Hepatocyte (in vitro differentiated cells): ENCODE results near the gene NEK10.

Source experiments
- EZH2 ChIP-seq: fragments of 200-600 bp; sonication (generic); IDR thresholded peaks from 2 replicates; pipeline ENCODE4 v1.6.1; 2016; ENCODE audit warnings: antibody characterized with exemption, mild to moderate bottlenecking, borderline replicate concordance
- EZH2phosphoT487 ChIP-seq: fragments of 200-600 bp; sonication (generic); IDR thresholded peaks from one replicate; pipeline ENCODE4 v1.6.1; 2018; ENCODE audit warnings: antibody characterized with exemption, mild to moderate bottlenecking, low read depth, moderate library complexity; ENCODE audit not compliant: unreplicated experiment, severe bottlenecking
- TF ChIP-seq, protein P1 (sequence below): fragments of 200-600 bp; sonication (generic); IDR thresholded peaks from 2 replicates; pipeline ENCODE4 v1.5.1; 2016; ENCODE audit warnings: antibody characterized with exemption, mild to moderate bottlenecking; ENCODE audit not compliant: poor library complexity

DNA sequence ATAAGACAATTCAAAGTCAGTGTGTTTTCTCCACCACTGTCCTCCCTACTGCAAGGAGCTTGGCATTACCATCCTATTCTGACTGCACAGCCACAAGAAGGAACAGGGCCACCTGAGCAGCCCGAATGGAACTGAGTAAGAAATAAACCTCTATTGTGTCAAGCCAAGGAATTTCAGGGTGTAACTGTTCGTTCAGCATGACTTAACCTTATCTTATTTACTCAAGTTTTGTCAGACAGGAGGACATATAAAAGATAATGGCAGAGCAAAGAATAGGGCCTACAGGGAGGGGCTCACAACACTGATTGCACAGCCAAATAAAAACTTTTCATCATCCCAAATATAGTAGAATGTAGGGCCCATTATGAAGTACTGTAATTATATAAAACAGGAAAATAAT lies 236.1 kb downstream of the NEK10 start:
- TF ChIP-seq EZH2phosphoT487, result no peak
- TF ChIP-seq, protein P1, sequence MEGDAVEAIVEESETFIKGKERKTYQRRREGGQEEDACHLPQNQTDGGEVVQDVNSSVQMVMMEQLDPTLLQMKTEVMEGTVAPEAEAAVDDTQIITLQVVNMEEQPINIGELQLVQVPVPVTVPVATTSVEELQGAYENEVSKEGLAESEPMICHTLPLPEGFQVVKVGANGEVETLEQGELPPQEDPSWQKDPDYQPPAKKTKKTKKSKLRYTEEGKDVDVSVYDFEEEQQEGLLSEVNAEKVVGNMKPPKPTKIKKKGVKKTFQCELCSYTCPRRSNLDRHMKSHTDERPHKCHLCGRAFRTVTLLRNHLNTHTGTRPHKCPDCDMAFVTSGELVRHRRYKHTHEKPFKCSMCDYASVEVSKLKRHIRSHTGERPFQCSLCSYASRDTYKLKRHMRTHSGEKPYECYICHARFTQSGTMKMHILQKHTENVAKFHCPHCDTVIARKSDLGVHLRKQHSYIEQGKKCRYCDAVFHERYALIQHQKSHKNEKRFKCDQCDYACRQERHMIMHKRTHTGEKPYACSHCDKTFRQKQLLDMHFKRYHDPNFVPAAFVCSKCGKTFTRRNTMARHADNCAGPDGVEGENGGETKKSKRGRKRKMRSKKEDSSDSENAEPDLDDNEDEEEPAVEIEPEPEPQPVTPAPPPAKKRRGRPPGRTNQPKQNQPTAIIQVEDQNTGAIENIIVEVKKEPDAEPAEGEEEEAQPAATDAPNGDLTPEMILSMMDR, result no peak
- TF ChIP-seq EZH2, result no peak
